ENCODE measurements around the gene PTPRF. TPM values are rescaled to one million over a fixed set of nuclear protein-coding genes. Genes with fewer than 3 reads are reported as not detected.
"Not testable (repeated sequence)": the region's sequence is repeated elsewhere in the genome, so short reads cannot be mapped to it uniquely, and the experiment has no call there.

Gene PTPRF
- total and polyA plus RNA-seq, 2 donors: 26.0 to 40.6 TPM

DNA sequence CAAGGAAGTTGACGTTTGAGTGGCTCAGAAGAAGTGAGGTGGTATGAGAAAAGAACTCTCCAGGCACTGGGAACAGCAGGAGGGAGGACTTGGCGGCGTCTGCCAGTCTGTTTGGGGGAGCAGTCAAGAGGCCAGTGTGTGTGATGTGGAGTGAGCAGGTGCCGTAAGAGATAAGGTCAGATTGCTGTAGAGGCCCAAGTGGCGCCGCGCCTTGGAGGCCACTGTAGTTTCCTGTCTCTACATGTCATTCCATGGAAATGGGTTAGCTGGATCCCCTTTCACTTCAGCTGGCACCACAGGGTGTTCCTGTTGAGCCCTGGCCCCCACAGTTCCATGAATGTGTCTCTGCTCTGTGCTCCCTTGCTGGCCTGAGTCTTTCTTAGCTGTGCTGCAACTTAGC is 35.5 kb upstream of the PTPRF start:
- H3K9me3 ChIP-seq (ENCODE audit: control insufficient read depth in 2 of 2, insufficient read depth in 1 of 2, low read length in 1 of 2): no peaks in the 10 kb centered on the region
- H3K4me3 ChIP-seq (ENCODE audit: low read length in 2 of 2): no peak overlapping the region
- H3K27ac ChIP-seq (ENCODE audit: low read depth in 1 of 2, low read length in 1 of 2): no peak overlapping the region
- H3K27me3 ChIP-seq (ENCODE audit: control insufficient read depth in 2 of 2, insufficient read depth in 1 of 2, low read length in 1 of 2): peaks cover 0 to 6% of the 10 kb centered on the region in 2 donors
- DNase-seq (ENCODE audit: low read depth in 6 of 9, low spot score in 9 of 9): no peak
- H3K36me3 ChIP-seq (ENCODE audit: control insufficient read depth in 2 of 2, insufficient read depth in 2 of 2, low read length in 1 of 2): no peaks in the 10 kb centered on the region
- H3K4me1 ChIP-seq (ENCODE audit: control insufficient read depth in 2 of 2, insufficient read depth in 2 of 2, low read length in 2 of 2): no peaks in the 10 kb centered on the region
- 96% methylated on average over 7 of the region's 7 CpGs for WGBS

DNA sequence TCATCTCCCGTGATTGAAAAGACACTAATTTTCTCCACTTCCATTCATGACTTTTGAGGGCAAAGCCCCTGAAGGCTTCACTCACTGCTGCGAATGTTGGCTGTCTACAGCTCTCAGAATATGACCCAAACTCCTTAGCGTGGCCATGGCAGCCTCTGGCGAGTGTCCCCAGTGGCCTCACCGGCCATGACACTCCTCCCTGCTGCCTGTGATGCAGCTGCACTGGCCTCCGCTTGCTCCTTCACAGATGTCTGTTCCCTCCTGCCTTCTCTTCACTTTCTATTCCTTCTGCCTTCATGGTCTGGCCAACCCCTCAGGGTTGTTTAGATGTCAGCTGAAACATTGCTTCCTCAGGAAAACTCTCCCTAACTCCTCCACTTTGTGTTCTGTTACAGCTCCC is 30.8 kb upstream of the PTPRF start:
- H3K4me3 ChIP-seq (ENCODE audit: low read length in 2 of 2): no peak overlapping the region
- no peak for DNase-seq (ENCODE audit: low read depth in 6 of 9, low spot score in 9 of 9)
- 91% methylated on average over 6 of the region's 6 CpGs for WGBS

DNA sequence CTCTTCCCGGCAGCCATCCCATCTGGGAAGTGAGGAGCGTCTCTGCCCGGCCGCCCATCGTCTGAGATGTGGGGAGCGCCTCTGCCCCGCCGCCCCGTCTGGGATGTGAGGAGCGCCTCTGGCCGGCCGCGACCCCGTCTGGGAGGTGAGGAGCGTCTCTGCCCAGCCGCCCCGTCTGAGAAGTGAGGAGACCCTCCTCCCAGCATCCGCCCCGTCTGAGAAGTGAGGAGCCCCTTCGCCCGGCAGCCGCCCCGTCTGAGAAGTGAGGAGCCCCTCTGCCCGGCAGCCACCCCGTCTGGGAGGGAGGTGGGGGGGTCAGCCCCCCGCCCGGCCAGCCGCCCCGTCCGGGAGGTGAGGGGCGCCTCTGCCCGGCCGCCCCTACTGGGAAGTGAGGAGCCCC is 28.9 kb upstream of the PTPRF start:
- H3K4me3 ChIP-seq (ENCODE audit: low read length in 2 of 2); H3K9me3 ChIP-seq (ENCODE audit: control insufficient read depth in 2 of 2, insufficient read depth in 1 of 2, low read length in 1 of 2); H3K36me3 ChIP-seq (ENCODE audit: control insufficient read depth in 2 of 2, insufficient read depth in 2 of 2, low read length in 1 of 2); H3K4me1 ChIP-seq (ENCODE audit: control insufficient read depth in 2 of 2, insufficient read depth in 2 of 2, low read length in 2 of 2); DNase-seq (ENCODE audit: low read depth in 6 of 9, low spot score in 9 of 9); H3K27me3 ChIP-seq (ENCODE audit: control insufficient read depth in 2 of 2, insufficient read depth in 1 of 2, low read length in 1 of 2); H3K27ac ChIP-seq (ENCODE audit: low read depth in 1 of 2, low read length in 1 of 2): not testable (repeated sequence)
- 98% methylated on average over 16 of the region's 33 CpGs for whole genome bisulfite sequencing

More for the DNA sequence above, 30.8 kb upstream of the PTPRF start:
- no peak overlapping the region for H3K27ac ChIP-seq (ENCODE audit: low read depth in 1 of 2, low read length in 1 of 2)
- no peaks in the 10 kb centered on the region for H3K36me3 ChIP-seq (ENCODE audit: control insufficient read depth in 2 of 2, insufficient read depth in 2 of 2, low read length in 1 of 2)
- no peaks in the 10 kb centered on the region for H3K4me1 ChIP-seq (ENCODE audit: control insufficient read depth in 2 of 2, insufficient read depth in 2 of 2, low read length in 2 of 2)
- H3K27me3 ChIP-seq (ENCODE audit: control insufficient read depth in 2 of 2, insufficient read depth in 1 of 2, low read length in 1 of 2): peaks cover 0 to 6% of the 10 kb centered on the region in 2 donors
- no peaks in the 10 kb centered on the region for H3K9me3 ChIP-seq (ENCODE audit: control insufficient read depth in 2 of 2, insufficient read depth in 1 of 2, low read length in 1 of 2)

DNA sequence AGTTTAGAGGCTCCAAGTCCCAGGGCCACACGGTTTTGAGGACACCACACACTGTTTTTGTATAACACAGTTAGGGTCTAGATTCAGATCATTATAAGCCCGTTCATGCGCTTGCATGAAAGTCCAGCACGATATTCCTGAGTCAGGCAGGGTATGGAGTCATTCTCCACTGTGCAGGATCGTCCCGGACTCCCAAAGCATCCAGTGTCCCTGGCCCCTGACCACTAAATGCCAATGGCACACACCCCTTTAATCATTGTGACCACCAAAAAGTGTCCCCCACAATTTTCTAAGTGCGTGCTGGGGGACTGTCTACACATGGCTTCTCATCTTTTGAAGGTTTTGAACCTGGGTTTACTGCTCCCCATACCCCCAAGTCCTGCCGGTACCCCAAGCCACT is 27.1 kb upstream of the PTPRF start:
- H3K4me1 ChIP-seq (ENCODE audit: control insufficient read depth in 2 of 2, insufficient read depth in 2 of 2, low read length in 2 of 2): no peaks in the 10 kb centered on the region
- H3K9me3 ChIP-seq (ENCODE audit: control insufficient read depth in 2 of 2, insufficient read depth in 1 of 2, low read length in 1 of 2): no peaks in the 10 kb centered on the region
- no peak for DNase-seq (ENCODE audit: low read depth in 6 of 9, low spot score in 9 of 9)
- H3K27ac ChIP-seq (ENCODE audit: low read depth in 1 of 2, low read length in 1 of 2): no peak overlapping the region
- no peak overlapping the region for H3K4me3 ChIP-seq (ENCODE audit: low read length in 2 of 2)
- H3K27me3 ChIP-seq (ENCODE audit: control insufficient read depth in 2 of 2, insufficient read depth in 1 of 2, low read length in 1 of 2): peaks cover 0 to 3% of the 10 kb centered on the region in 2 donors
- no peaks in the 10 kb centered on the region for H3K36me3 ChIP-seq (ENCODE audit: control insufficient read depth in 2 of 2, insufficient read depth in 2 of 2, low read length in 1 of 2)
- WGBS: 97% methylated on average over 8 of the region's 8 CpGs

DNA sequence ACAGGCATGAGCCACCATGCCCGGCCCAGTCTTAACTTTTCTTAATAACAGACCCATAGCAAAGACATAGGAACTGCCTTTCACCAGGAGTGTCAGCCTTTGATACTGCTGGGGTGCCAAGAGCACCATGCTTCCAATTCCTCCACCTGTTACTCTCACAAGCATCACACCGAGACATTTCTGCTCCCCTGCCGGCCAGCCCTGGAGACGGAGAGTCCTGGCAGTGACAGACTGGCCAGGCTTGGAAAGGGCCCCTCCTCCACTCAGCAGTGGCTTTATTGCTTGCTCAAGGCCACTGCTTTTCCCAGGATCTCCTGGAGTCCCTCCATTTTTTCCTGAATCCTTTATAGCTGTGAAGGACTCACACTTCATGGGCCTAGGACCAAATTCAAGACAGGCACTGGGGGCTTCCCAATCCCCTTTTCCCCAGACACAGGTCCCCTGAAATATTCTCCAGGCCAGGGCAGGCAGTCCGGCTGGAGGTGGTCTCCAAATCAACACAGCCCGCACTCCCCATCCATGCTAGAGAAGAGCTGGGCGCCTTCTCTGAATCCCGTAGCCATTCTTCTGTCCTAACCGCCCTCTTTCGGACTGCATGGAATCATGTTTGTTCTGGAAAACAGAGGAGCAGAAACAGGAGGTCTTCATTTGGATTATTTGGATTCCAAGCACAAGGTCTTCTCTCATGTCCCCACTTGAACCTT is 25.5 kb upstream of the PTPRF start:
- no peaks in the 10 kb centered on the region for H3K4me1 ChIP-seq (ENCODE audit: control insufficient read depth in 2 of 2, insufficient read depth in 2 of 2, low read length in 2 of 2)
- H3K36me3 ChIP-seq (ENCODE audit: control insufficient read depth in 2 of 2, insufficient read depth in 2 of 2, low read length in 1 of 2): no peaks in the 10 kb centered on the region
- H3K4me3 ChIP-seq (ENCODE audit: low read length in 2 of 2): no peak overlapping the region
- no peak overlapping the region for H3K27ac ChIP-seq (ENCODE audit: low read depth in 1 of 2, low read length in 1 of 2)
- WGBS: 98% methylated on average over 10 of the region's 10 CpGs
- no peak for DNase-seq (ENCODE audit: low read depth in 6 of 9, low spot score in 9 of 9)
- H3K9me3 ChIP-seq (ENCODE audit: control insufficient read depth in 2 of 2, insufficient read depth in 1 of 2, low read length in 1 of 2): no peaks in the 10 kb centered on the region
- H3K27me3 ChIP-seq (ENCODE audit: control insufficient read depth in 2 of 2, insufficient read depth in 1 of 2, low read length in 1 of 2): no peaks in the 10 kb centered on the region

DNA sequence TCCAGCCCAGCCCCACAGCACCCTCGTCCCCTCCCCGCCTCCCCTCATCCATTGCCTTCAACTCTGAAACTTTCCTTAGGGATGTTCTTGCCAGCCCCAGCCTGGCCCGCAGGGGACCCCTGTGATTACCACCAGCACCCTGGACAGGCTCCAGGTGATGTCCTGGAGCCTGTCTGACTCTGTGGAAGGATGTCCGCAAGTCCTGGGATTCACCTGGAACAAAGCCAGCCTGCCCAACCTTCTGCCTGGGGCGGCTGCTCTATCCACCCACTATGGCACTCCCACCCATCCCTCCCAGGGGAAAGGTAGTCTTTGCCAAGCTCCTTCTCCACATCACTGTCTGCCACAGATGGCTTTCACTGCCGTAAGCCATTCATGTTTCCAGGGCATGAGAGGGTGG is 24.4 kb upstream of the PTPRF start:
- no peak for DNase-seq (ENCODE audit: low read depth in 6 of 9, low spot score in 9 of 9)
- no peaks in the 10 kb centered on the region for H3K36me3 ChIP-seq (ENCODE audit: control insufficient read depth in 2 of 2, insufficient read depth in 2 of 2, low read length in 1 of 2)
- 92% methylated on average over 6 of the region's 6 CpGs for WGBS

DNA sequence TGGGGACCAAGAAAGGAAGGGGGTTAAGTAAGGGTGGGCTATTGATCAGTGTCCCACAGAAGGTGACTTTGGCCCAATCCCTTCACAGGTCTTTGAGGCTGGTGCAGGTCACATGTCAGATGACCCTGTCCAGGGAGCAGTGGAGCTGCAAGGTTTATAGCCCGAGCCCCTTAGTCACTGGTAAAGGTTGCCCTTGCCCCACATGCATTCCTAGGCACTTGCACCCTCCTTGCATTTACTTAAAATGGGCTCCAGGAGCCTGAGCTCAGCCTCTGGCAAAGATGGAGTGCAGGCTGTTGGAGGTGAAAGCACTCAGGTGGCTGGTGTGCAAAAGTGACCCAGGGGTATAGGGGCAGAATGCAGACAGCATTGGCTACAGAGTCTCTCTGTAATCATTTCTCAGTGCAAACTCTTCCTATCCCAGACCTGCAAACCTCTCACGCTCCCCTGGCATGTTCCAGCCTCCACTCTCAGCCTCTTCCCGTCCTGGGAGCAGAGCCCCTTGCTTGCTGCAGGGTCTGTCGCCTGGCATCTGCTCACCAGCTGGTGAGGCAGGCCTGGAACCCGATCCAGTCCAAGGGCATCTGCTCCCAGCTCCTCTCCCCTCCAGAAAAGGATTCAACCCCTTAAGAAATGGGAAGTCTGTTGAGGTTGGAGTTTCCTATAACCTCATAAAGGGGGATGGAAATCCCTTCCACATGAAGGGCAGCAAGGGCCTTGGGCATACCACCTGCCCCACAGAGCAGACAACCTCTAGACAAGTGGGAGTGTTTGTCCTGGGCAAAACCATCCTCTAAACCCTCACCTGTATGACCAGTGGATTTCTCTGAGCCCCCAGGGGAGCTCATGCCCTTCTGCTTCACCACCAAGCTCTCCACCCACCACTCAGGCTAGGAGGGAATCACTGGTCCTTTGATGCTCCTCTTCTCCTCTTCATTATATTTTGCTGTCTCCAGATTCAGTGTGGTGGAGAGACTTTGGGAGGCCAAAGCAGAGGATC is 23.1 kb upstream of the PTPRF start:
- Histone ChIP-seq H3K9me3 (ENCODE audit: control insufficient read depth in 2 of 2, insufficient read depth in 1 of 2, low read length in 1 of 2) (no peaks in the 10 kb centered on the region), H3K27me3 (ENCODE audit: control insufficient read depth in 2 of 2, insufficient read depth in 1 of 2, low read length in 1 of 2) (no peaks in the 10 kb centered on the region), H3K36me3 (ENCODE audit: control insufficient read depth in 2 of 2, insufficient read depth in 2 of 2, low read length in 1 of 2) (no peaks in the 10 kb centered on the region), H3K4me1 (ENCODE audit: control insufficient read depth in 2 of 2, insufficient read depth in 2 of 2, low read length in 2 of 2) (no peaks in the 10 kb centered on the region), H3K4me3 (ENCODE audit: low read length in 2 of 2) (no peak overlapping the region), H3K27ac (ENCODE audit: low read depth in 1 of 2, low read length in 1 of 2) (no peak overlapping the region)
- no peak for DNase-seq (ENCODE audit: low read depth in 6 of 9, low spot score in 9 of 9)
- WGBS: 94% methylated on average over 5 of the region's 5 CpGs

More for the DNA sequence above, 24.4 kb upstream of the PTPRF start:
- no peak overlapping the region for H3K4me3 ChIP-seq (ENCODE audit: low read length in 2 of 2)
- no peaks in the 10 kb centered on the region for H3K9me3 ChIP-seq (ENCODE audit: control insufficient read depth in 2 of 2, insufficient read depth in 1 of 2, low read length in 1 of 2)
- H3K27me3 ChIP-seq (ENCODE audit: control insufficient read depth in 2 of 2, insufficient read depth in 1 of 2, low read length in 1 of 2): no peaks in the 10 kb centered on the region
- H3K27ac ChIP-seq (ENCODE audit: low read depth in 1 of 2, low read length in 1 of 2): no peak overlapping the region
- no peaks in the 10 kb centered on the region for H3K4me1 ChIP-seq (ENCODE audit: control insufficient read depth in 2 of 2, insufficient read depth in 2 of 2, low read length in 2 of 2)

DNA sequence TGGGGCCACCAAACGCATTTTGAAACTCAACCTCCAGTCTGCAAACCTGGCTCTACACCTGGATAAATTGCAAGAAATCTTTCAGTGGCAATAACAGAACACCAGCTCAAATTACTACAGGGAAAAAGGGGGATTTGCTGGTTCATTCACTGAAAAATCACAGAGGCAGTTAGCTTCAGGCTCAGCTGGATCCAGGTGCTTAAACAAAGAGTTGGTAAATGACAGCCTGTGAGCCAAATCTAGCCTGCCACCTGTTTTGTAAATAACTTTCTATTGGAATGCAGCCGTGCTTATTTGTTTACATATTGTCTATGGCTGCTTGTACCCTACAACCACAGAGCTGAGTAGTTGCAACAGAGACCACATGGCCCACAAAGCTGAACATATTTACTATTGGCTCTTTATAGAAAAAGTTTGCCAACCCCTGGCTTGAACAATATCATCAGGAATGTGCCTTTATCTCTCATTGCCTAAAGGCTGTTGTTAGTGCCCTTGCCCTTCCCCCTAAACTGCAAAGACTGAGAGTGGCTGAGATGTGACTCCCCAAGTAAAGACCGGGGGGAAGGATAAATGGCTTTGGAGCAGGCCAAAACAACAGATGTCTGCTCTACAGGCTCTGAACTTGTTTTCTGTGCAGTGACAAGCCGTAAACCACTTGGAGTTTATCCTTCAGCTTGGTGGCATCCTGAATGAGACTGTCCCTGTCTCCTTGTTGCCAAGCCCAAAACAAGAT is 21.5 kb upstream of the PTPRF start:
- H3K9me3 ChIP-seq (ENCODE audit: control insufficient read depth in 2 of 2, insufficient read depth in 1 of 2, low read length in 1 of 2): no peaks in the 10 kb centered on the region
- no peak overlapping the region for H3K4me3 ChIP-seq (ENCODE audit: low read length in 2 of 2)
- no peaks in the 10 kb centered on the region for H3K4me1 ChIP-seq (ENCODE audit: control insufficient read depth in 2 of 2, insufficient read depth in 2 of 2, low read length in 2 of 2)
- no peak for DNase-seq (ENCODE audit: low read depth in 6 of 9, low spot score in 9 of 9)
- 90% methylated on average over 4 of the region's 4 CpGs for WGBS
- no peak overlapping the region for H3K27ac ChIP-seq (ENCODE audit: low read depth in 1 of 2, low read length in 1 of 2)
- H3K36me3 ChIP-seq (ENCODE audit: control insufficient read depth in 2 of 2, insufficient read depth in 2 of 2, low read length in 1 of 2): no peaks in the 10 kb centered on the region
- peaks cover 0 to 1% of the 10 kb centered on the region in 2 donors for H3K27me3 ChIP-seq (ENCODE audit: control insufficient read depth in 2 of 2, insufficient read depth in 1 of 2, low read length in 1 of 2)
